HG03045 (cell line): Measurements from ENCODE around the gene NDUFAF2.
A peak's percentile ranks its signal among the peaks of the same experiment; 100 is the strongest.
"Not testable (repeated sequence)": the region's sequence is repeated elsewhere in the genome, so short reads cannot be mapped to it uniquely, and the experiment has no call there.

ENCODE experiments used
- ATAC-seq: cut with Tn5 transposase; IDR thresholded peaks from one replicate; pipeline ENCODE4 v1.9.1; 2021; ENCODE audit warnings: mild to moderate bottlenecking, moderate library complexity; ENCODE audit not compliant: unreplicated experiment

Gene NDUFAF2

GRCh38 chr5:60944904-60945812 is at the start of gene NDUFAF2, which contains the start of gene ERCC8:
NDUFAF2 (plus strand) TSS chr5:60945205; CDS start chr5:60945256, 51 bp downstream.
ERCC8 (minus strand) TSS chr5:60945070; CDS start chr5:60945008, 62 bp downstream.
- peak; percentile 100 for ATAC-seq

GRCh38 chr5:60896991-60897390 is 48.0 kb upstream of the NDUFAF2 start:
- no peak for ATAC-seq

- ATAC-seq: no peak
Measured at GRCh38 chr5:60903356-60903755, 41.6 kb upstream of the NDUFAF2 start.

- no peak for ATAC-seq
Measured at GRCh38 chr5:60916646-60917045, 28.4 kb upstream of the NDUFAF2 start.

- no peak for ATAC-seq
Measured at GRCh38 chr5:60918466-60918865, 26.5 kb upstream of the NDUFAF2 start.

- ATAC-seq: no peak
Measured at GRCh38 chr5:60927450-60927849, 17.6 kb upstream of the NDUFAF2 start.

- ATAC-seq: no peak
Measured at GRCh38 chr5:60929024-60929423, 16.0 kb upstream of the NDUFAF2 start.

GRCh38 chr5:60943624-60944023 is 1.4 kb upstream of the NDUFAF2 start:
- no peak for ATAC-seq

GRCh38 chr5:60945813-60946187 is 795 bp downstream of the NDUFAF2 start:
- ATAC-seq: peak; percentile 10

GRCh38 chr5:60948738-60949137 is 3.7 kb downstream of the NDUFAF2 start:
- no peak for ATAC-seq

- ATAC-seq: no peak
Measured at GRCh38 chr5:60955239-60955638, 10.2 kb downstream of the NDUFAF2 start.

GRCh38 chr5:60958088-60958487 is 13.1 kb downstream of the NDUFAF2 start:
- ATAC-seq: no peak

- ATAC-seq: no peak
Measured at GRCh38 chr5:60958712-60959111, 13.7 kb downstream of the NDUFAF2 start.

- no peak for ATAC-seq
Measured at GRCh38 chr5:60959156-60959555, 14.2 kb downstream of the NDUFAF2 start.

GRCh38 chr5:60960591-60960990 is 15.6 kb downstream of the NDUFAF2 start:
- no peak for ATAC-seq

- no peak for ATAC-seq
Measured at GRCh38 chr5:60961685-60962084, 16.7 kb downstream of the NDUFAF2 start.

GRCh38 chr5:60972231-60972630 is 27.2 kb downstream of the NDUFAF2 start:
- ATAC-seq: no peak

GRCh38 chr5:60977956-60978737 is 33.1 kb downstream of the NDUFAF2 start:
- no peak for ATAC-seq

- no peak for ATAC-seq
Measured at GRCh38 chr5:60978968-60979367, 34.0 kb downstream of the NDUFAF2 start.

- no peak for ATAC-seq
Measured at GRCh38 chr5:60980511-60980910, 35.5 kb downstream of the NDUFAF2 start.

GRCh38 chr5:60982127-60982526 is 37.1 kb downstream of the NDUFAF2 start:
- ATAC-seq: not testable (repeated sequence)

GRCh38 chr5:60989790-60990189 is 44.8 kb downstream of the NDUFAF2 start:
- no peak for ATAC-seq
